NT2/D1 (cell line): ENCODE measurements around the gene PLCB4.

ENCODE experiments used
- DNase-seq: peaks from one replicate; pipeline ENCODE4 v3.0.0-alpha.2; 2011; ENCODE audit warnings: low read depth, low spot score
- H3K27me3 ChIP-seq: 2 replicates; pipeline ENCODE4 v1.6.0; 2011; ENCODE audit warnings: mild to moderate bottlenecking; ENCODE audit not compliant: insufficient read length, insufficient read depth
- H3K36me3 ChIP-seq: 2 replicates; pipeline ENCODE4 v1.6.1; 2011; ENCODE audit warnings: mild to moderate bottlenecking, low read length, mixed read lengths; ENCODE audit not compliant: insufficient read depth, insufficient read length
- H3K4me1 ChIP-seq: 2 replicates; pipeline ENCODE4 v1.5.1; 2011; ENCODE audit not compliant: insufficient read depth, insufficient read length
- H3K4me3 ChIP-seq: 2 replicates; pipeline ENCODE4 v1.5.1; 2011; ENCODE audit warnings: low read depth; ENCODE audit not compliant: insufficient read length
- H3K9ac ChIP-seq: 2 replicates; pipeline ENCODE4 v1.6.0; 2011; ENCODE audit warnings: low read depth; ENCODE audit not compliant: insufficient read length
- H3K9me3 ChIP-seq: 2 replicates; pipeline ENCODE4 v1.5.1; 2011; ENCODE audit warnings: mild to moderate bottlenecking, low read length; ENCODE audit not compliant: insufficient read depth
- SUZ12 ChIP-seq: IDR thresholded peaks from 2 replicates; pipeline ENCODE4 v1.6.1; 2011; ENCODE audit not compliant: insufficient read length, insufficient read depth; ENCODE audit errors: extremely low read depth
- YY1 ChIP-seq: IDR thresholded peaks from 2 replicates; pipeline ENCODE4 v1.6.1; 2011; ENCODE audit not compliant: insufficient read length, insufficient read depth
- ZNF274 ChIP-seq: IDR thresholded peaks from 2 replicates; pipeline ENCODE4 v1.6.1; 2011; ENCODE audit warnings: mild to moderate bottlenecking, low read depth, low read length

PLCB4 gene

DNA sequence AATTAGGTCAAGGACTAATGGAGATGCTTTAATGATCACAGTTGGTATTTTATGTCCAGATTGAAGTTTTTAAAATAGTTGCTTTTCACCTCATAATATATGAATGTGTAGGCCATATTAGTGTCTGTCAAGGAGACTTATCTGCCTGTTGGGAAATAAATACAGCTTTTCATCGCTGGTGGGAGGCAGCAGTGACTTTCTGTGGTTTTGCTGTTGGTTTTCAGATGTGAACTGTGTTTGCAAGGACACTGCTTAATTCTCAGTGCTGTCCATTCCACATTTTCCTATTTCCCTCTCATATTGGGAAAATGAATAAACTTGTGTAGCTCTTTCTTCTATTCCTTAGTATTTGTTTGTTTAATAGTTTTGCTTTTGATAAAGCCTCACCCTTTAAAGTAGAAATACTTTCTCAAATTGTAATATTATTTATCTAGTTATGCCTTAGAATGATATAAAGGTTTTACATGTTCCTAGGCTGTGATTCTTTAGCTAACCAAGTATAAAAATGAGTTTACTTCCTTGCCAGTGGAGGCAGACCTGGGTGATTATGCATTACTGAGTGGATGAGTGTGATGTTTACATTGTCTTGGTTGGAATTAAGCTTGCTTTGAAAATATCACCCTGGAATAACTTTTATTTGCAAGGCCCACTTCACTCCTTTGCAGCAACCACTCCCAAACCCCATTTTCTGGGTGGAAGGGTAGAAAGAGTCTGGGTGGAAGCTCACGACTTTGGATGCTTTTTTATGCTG, 3.3 kb downstream of the PLCB4 start:
- TF ChIP-seq YY1 (no peak), SUZ12 (no peak), ZNF274 (no peak)
- Histone ChIP-seq H3K27me3 (no peaks in the 10 kb centered on the region), H3K9ac (no peak overlapping the region), H3K4me3 (no peak overlapping the region), H3K9me3 (no peaks in the 10 kb centered on the region), H3K4me1 (peaks cover 3% of the 10 kb centered on the region), H3K36me3 (no peaks in the 10 kb centered on the region)
- DNase-seq = no peak

DNA sequence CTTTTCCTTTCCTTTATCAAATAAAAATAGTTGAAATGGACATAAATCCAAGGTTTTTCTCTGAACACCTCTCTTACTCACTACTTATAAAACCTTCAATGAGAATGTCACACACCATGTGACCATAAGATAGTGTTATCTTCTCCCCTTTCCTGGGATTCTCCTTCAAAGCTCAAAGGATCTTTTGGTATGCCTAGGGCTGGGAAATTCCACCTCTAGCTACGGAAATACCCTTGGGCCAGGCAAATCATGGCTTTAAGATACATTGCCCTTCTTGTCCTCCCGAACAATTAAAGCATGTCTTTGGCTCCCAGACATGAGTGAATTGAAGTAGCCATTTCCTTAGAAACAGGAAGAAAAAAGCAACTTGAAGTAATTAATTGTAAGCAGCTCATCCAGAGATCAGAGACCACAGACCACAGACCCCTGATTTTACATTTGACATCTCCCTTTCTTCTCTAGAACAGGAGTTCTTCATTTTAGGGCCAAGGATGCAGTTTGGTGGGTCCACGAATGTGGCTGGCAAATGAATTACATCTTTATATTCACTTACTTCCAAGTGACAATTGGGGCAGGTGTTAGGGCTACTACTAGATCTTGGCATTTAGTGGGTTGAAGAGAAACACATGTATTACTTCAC, 4.1 kb downstream of the PLCB4 start:
- peak; percentile 13 for DNase-seq
- Histone ChIP-seq H3K9ac (no peak overlapping the region), H3K27me3 (no peaks in the 10 kb centered on the region), H3K9me3 (no peaks in the 10 kb centered on the region), H3K4me3 (no peak overlapping the region), H3K36me3 (no peaks in the 10 kb centered on the region), H3K4me1 (no peaks in the 10 kb centered on the region)
- TF ChIP-seq ZNF274 = no peak
- no peak for TF ChIP-seq SUZ12
- no peak for TF ChIP-seq YY1

DNA sequence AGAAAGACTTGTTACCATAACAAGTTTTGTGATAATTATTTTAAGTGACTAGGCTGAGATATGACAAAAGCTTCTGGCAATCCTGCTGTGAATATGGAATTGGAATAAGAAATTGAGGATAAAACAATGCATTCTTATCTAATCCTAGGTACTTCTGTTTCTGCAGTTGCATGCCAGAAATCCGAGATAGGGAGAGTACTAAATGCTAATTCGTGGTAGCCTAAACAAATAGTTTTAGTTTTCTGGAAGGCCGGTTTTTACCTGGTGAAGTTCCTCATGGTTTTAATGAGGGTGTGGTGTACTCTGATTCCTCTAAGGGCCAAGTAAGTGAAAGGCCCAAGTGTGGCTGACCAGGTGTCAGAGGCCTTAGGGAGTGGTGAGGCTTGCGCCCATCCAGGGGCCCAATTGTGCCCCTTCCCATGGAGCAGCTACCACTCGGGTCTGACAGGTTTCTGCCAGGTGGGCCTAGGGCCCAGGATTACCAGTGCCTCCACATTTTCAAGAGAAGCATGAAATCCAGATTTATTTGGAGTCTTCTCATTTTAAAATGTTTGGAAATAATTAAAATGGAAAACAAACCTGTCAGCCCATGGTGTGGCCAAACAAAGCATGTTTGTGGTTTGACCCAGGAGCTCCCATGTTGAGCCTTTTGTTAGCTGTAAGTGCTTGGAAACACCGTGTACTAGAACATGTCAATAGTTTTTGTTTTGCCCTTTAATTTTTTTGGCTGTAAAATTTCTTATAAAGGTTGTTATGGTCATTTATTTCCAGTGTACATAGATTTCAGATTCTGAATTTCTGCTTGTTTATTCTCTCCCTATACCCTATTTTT, 6.6 kb downstream of the PLCB4 start:
- H3K9ac ChIP-seq = no peak overlapping the region
- no peak for TF ChIP-seq YY1
- no peak for TF ChIP-seq ZNF274

DNA sequence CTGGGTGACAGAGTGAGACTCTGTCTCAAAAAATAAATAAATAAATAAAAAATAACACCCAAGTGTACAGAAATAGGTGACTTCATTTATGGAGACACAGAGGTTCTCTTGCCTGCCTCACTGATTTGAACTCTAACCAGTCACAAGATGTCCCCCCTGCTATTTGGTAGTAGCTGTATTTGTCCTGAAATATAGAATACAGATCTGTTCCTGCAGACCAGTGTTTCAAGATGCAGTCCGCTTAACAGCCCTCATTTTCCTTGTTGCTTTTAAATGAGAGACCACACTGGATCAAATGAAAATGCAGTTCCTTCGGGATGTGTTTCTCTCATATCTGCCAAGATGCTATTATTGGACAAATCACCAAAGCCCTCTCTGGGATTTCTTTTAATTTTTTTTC, 7.6 kb downstream of the PLCB4 start:
- no peak overlapping the region for H3K9ac ChIP-seq
- H3K27me3 ChIP-seq = no peaks in the 10 kb centered on the region
- no peaks in the 10 kb centered on the region for H3K36me3 ChIP-seq
- DNase-seq = no peak
- H3K9me3 ChIP-seq = no peaks in the 10 kb centered on the region
- TF ChIP-seq YY1 (no peak), ZNF274 (no peak), SUZ12 (no peak)
- no peak overlapping the region for H3K4me3 ChIP-seq
- no peaks in the 10 kb centered on the region for H3K4me1 ChIP-seq

More for the DNA sequence above, 6.6 kb downstream of the PLCB4 start:
- no peak for DNase-seq
- H3K4me1 ChIP-seq = no peaks in the 10 kb centered on the region
- no peaks in the 10 kb centered on the region for H3K36me3 ChIP-seq
- H3K4me3 ChIP-seq = no peak overlapping the region
- H3K27me3 ChIP-seq = no peaks in the 10 kb centered on the region
- H3K9me3 ChIP-seq = no peaks in the 10 kb centered on the region

DNA sequence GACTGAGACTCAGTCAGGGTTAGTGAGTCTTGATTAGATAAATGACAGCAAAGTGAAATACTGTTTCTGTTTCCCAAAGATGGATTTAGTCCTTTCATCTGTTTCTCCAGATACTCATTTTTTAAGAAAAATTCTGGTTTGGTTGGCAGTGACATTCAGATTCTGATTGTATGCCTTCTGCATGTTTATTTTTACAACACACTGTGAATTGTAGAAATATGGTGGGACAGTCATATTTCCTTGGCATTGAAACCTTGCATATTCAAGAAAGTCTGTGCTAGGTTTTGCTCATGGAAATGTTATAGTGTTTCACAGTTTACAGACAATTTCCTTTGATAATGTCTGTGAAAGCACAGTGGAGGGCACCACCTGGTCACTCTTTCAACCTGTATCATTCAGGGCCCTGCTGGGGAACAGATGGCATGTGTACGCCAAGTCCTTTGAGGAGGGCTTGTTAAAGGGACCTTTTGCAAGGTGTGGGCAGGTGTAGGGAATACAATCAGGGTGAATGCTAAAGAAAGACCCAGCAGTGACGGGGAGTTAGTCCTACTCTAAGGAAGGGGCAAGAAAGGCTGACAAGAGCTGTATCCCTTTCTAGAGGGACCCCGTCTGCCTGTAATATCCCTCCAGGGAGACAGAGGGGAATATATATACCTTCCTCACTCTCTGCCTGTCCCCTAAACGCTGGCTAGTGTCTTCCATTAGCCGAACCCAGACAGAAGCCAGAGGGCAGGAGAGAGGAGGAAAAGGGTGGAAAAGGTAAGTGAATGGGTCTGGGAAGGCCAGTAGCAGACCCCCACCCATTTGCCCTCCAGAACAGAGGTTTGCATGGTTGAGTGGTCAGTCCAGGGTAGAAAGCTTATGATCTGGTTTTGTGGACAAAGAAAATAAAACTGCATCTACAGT, 10.2 kb downstream of the PLCB4 start:
- no peaks in the 10 kb centered on the region for H3K36me3 ChIP-seq
- TF ChIP-seq SUZ12 = no peak
- TF ChIP-seq YY1 = no peak
- no peak for TF ChIP-seq ZNF274
- no peaks in the 10 kb centered on the region for H3K9me3 ChIP-seq
- no peak for DNase-seq
- no peak overlapping the region for H3K4me3 ChIP-seq
- H3K27me3 ChIP-seq = no peaks in the 10 kb centered on the region
- no peaks in the 10 kb centered on the region for H3K4me1 ChIP-seq
- no peak overlapping the region for H3K9ac ChIP-seq

DNA sequence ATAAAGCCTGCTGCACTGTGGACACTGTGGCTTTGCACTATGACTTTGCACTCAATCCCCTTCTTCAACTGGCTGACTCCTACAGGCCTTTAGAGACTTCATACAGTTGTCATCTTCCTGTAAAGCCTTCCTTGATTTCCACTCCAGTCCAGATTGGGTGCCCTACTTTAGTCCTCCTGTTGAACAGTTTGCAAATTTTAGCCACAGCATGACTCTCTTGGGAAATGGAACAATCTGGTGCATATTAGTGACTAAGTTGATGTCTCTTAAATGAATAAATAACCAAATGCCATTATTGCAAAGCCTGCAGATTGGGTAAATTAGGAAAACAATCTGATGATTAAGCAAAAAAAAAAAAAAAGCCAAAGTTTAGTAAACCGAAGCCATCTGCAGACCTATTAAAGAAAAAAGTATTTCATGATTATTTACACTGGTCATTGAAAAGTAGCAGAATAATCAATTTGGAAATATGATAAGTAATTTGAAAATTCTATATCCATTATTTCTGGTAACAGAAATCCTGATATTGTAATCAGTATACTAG, 12.6 kb downstream of the PLCB4 start:
- no peaks in the 10 kb centered on the region for H3K9me3 ChIP-seq
- TF ChIP-seq ZNF274 (no peak), YY1 (no peak), SUZ12 (no peak)
- no peaks in the 10 kb centered on the region for H3K4me1 ChIP-seq
- no peak overlapping the region for H3K9ac ChIP-seq
- no peak overlapping the region for H3K4me3 ChIP-seq
- no peaks in the 10 kb centered on the region for H3K27me3 ChIP-seq
- no peak for DNase-seq
- H3K36me3 ChIP-seq = no peaks in the 10 kb centered on the region

DNA sequence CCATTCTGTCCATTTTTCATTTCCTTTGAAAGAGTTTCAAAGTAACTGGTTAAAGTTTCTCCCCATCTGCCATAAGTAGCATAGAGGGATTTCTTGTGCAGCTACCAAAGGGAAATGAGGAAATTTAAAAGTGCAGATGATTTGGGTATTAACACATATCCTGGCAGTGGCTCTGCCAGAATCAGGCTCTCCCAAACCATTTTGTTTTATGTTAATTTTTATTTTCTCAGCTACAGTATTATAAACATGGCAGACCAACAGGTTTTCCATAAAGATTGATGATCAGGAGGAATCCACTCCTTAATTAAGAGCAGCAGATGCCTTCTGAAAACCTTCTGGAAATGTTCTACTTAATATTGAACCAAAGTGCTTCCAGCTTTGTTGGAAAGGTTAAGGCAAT, 13.9 kb downstream of the PLCB4 start:
- DNase-seq = no peak
- Histone ChIP-seq H3K9ac (no peak overlapping the region), H3K4me3 (no peak overlapping the region)

More for the DNA sequence above, 13.9 kb downstream of the PLCB4 start:
- H3K36me3 ChIP-seq = no peaks in the 10 kb centered on the region
- H3K27me3 ChIP-seq = no peaks in the 10 kb centered on the region
- no peak for TF ChIP-seq YY1
- no peak for TF ChIP-seq ZNF274
- TF ChIP-seq SUZ12 = no peak
- H3K4me1 ChIP-seq = no peaks in the 10 kb centered on the region
- H3K9me3 ChIP-seq = no peaks in the 10 kb centered on the region
